Fibroblast of the aortic adventitia (primary cell): ENCODE measurements around the gene BRD3. TPM values are rescaled to one million over a fixed set of nuclear protein-coding genes. Genes with fewer than 3 reads are reported as not detected.

Experiments
- DNase-seq: peaks from one replicate; pipeline ENCODE4 v3.0.0-alpha.2; 2010; ENCODE audit warnings: low read depth
- H3K4me3 ChIP-seq: 2 replicates; pipeline ENCODE4 v1.5.1; 2011; ENCODE audit warnings: low read depth, mild to moderate bottlenecking, control low read depth, low read length, moderate library complexity
- total RNA-seq: library from RNA; depleted of rRNA; stranded (reverse); fragments of >200 nt; gene quantifications from 2 replicates; pipeline ENCODE4 v1.2.3, GENCODE V29; 2012; ENCODE audit warnings: low replicate concordance
- TF ChIP-seq, protein P1 (sequence below): IDR thresholded peaks from 2 replicates; pipeline ENCODE4 v1.5.1; 2011; ENCODE audit warnings: mild to moderate bottlenecking, low read length, control low read depth, inconsistent platforms; ENCODE audit not compliant: insufficient read depth

Gene BRD3
- total RNA-seq, 1 donor: 7.4 TPM

DNA sequence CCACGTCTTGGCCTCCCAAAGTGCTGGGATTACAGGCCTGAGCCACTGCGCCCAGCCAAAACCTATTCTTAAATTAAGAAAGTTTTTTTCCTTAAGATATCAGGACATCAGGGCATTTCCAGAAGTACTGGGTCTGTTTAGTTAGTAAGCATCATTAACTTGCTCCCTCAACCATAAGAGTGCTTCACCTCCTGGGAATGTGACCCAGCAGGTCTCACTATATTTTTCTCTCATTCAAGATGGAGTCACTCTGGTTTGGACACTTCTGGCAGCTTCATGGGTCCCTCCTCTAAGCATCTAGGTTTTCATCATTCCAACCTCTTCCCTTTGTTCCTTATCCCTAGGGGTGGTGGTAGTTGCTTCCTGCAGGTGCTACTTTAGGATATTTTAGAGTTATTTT lies 52.9 kb downstream of the BRD3 start:
- TF ChIP-seq, protein P1, sequence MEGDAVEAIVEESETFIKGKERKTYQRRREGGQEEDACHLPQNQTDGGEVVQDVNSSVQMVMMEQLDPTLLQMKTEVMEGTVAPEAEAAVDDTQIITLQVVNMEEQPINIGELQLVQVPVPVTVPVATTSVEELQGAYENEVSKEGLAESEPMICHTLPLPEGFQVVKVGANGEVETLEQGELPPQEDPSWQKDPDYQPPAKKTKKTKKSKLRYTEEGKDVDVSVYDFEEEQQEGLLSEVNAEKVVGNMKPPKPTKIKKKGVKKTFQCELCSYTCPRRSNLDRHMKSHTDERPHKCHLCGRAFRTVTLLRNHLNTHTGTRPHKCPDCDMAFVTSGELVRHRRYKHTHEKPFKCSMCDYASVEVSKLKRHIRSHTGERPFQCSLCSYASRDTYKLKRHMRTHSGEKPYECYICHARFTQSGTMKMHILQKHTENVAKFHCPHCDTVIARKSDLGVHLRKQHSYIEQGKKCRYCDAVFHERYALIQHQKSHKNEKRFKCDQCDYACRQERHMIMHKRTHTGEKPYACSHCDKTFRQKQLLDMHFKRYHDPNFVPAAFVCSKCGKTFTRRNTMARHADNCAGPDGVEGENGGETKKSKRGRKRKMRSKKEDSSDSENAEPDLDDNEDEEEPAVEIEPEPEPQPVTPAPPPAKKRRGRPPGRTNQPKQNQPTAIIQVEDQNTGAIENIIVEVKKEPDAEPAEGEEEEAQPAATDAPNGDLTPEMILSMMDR: no peak
- H3K4me3 ChIP-seq: no peak overlapping the region
- no peak for DNase-seq

- TF ChIP-seq, protein P1: no peak
- DNase-seq: peak; percentile 46
- no peak overlapping the region for H3K4me3 ChIP-seq
Measured at GRCh38 chr9:134011401-134011800, 56.4 kb downstream of the BRD3 start.

GRCh38 chr9:134010310-134011173 lies 57.3 kb downstream of the BRD3 start:
- no peak for DNase-seq
- no peak overlapping the region for H3K4me3 ChIP-seq
- TF ChIP-seq, protein P1: no peak

GRCh38 chr9:134007571-134007970 lies 60.3 kb downstream of the BRD3 start:
- TF ChIP-seq, protein P1: no peak
- no peak overlapping the region for H3K4me3 ChIP-seq
- DNase-seq: no peak

GRCh38 chr9:134007150-134007549 lies 60.7 kb downstream of the BRD3 start:
- no peak for DNase-seq
- H3K4me3 ChIP-seq: no peak overlapping the region
- TF ChIP-seq, protein P1: no peak

DNA sequence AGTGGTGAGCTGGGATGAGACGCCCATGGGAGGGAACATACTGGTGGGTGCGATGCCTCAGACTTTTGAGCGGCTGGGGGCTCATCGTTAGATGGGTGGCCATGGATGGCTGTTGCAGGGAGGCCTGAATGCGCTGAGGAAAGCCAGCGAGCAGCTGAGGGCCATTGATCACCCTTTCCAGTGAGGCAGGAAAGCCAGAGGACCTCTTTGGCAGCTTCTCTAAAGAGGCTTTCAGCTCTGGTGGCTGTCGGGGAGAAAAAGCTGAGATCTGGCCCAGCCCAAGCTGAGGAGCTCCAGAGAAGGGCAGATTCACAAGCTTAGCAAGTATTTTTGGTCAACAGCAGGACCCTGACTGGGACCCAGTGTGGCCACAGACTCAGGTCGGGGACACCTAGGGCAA lies 62.4 kb downstream of the BRD3 start:
- H3K4me3 ChIP-seq: no peak overlapping the region
- TF ChIP-seq, protein P1: no peak
- no peak for DNase-seq
